CD4-positive, alpha-beta T cell treated with Interleukin-4 for 4 hours (primary cell): Measurements from ENCODE around the gene CEP192.
"Not testable (repeated sequence)": the region's sequence is repeated elsewhere in the genome, so short reads cannot be mapped to it uniquely, and the experiment has no call there.

Experiments used
- DNase-seq: peaks from one replicate; pipeline ENCODE4 v3.0.0-alpha.2; 2020

Gene CEP192

DNA sequence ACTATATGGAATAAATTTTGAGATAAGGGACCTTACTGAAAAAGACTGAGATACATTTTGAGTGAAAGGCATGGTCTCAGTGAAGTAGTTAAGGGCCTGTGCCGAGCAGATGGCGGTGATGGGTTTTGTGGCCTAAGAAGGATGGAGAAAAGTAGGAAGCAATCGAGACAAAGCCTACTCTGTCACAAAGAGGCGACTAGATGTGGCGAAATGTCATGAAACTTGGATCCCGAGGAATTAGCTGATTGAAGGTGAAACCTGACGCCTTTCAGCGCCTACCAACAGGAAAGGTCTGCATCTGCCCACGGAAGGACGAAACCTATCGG is 558 bp upstream of the CEP192 start:
- DNase-seq: no peak

DNA sequence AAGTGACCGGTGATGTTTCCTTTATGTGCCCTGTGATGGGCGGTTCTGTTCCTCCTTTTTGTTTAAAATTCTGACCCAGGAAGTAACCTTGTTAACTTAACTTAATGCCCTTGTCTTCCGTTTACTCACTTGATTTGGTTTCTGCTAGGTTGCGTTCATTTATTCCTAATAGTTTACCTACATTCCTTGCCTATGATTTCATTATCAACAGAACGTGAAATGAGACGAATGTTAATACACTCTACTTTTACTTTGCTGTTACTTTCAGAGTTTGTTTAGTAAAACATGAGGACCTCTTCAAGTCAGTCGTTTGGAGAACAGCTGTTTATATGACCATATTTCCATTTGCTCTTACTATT is 638 bp downstream of the CEP192 start:
- DNase-seq: no peak

DNA sequence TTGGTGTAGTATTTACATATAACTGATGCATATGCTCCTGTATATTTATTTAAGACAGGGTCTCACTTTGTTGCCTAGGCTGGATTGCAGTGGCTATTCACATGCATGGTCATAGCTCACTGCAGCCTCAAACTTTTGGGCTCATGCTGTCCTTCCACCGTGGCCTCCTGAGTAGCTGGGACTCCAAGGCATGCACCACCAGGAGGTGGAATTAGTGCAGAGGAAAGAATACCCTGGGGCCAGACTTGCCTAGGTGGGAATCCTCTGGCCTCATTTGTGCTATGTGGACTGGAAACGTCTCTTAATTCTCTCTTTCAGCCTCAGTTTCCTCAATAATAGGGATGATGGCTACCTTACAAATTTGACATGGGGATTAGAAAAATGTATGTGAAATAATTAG is 2.3 kb downstream of the CEP192 start:
- no peak for DNase-seq

DNA sequence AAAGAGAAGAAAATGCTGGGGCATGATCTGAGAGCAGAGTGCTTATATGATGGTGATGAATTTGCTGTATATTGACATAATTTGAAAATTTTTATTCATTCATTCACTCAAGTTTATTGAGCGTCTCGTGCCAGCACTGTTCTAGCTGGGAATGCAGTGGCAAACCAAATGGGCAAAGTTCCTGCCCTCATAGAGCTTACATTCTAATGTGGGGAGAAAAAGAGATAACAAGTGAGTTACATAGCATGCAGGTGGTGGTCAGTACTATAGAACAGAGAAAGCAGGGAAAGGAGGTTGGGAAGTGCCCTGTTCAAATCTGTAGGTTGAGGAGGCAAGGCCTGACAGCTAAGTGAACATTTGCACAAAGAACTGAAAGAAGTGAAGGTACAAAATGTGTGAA is 4.3 kb downstream of the CEP192 start:
- DNase-seq: no peak

DNA sequence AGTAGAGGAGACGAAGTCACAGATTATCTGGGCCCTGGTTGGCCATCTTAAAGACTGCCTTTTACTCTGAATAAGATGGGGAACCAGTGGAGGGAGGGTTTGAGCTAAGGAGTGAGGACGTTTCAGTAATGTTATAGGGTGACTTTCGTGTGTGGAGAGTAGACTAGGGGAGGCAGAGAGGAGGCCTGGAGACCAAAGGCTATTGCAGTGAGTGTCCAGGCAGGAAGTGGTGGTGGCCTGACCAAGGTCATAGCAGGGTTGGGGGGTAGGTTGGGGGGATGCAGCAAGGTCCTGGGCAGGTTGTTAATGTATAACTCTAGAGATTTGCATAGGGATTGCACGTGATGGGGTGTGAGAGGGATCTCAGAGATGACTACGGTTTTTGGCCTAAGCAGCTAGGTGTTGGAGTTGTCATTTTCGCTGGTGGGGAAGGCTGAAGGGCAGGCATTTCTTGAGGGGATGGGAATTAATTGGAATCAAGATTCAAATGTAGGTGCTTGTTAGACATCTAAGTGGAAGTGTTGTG is 4.9 kb downstream of the CEP192 start:
- no peak for DNase-seq

DNA sequence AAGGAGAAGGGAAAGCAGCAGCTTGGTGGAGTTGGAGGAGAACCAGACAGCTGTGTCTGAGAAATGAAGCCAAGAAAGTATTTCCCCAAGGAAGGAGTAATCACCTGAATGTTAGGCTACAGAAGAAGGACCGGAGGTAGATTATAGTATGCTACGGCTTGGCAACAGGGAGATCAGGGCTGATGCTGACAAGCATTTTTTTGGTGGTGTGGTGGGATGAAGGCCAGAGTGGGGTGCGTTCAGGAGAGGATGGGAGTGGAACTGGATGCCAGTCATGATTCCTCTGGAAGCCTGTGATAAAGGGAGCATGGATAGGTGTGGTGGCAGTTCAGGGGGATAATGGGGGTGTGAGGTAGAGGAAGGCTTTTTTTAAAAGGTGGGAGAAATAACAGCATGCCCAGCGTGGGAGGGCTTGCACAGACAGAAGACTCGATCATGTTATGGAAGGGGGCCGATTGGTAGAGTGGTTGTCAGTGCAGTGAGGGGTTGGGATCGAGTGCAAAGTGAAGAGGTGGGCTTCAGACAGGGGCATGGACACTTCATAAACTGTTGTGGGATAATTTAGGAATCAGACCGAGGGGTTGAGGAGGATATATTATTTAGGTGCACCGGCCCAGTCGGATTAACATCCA is 5.6 kb downstream of the CEP192 start:
- no peak for DNase-seq

DNA sequence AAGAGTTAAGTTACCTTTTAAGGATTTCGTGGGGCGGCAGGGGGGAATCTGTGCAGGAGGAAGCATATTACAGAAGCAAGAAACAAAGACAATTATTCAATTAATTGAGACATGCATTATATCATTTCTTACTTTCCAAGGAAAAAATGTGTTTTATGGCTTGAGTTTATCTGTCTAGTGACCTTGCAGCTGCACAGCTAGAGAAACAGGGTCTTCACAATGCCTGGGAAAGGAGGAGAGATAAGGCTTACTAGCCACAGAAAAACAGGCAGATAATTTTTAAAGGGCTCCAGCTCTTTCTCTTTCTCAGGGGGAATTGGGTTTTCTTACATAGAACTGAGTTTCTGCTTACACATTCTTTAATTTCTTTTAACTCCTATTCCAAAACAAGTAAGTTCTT is 6.2 kb downstream of the CEP192 start:
- DNase-seq: not testable (repeated sequence)

DNA sequence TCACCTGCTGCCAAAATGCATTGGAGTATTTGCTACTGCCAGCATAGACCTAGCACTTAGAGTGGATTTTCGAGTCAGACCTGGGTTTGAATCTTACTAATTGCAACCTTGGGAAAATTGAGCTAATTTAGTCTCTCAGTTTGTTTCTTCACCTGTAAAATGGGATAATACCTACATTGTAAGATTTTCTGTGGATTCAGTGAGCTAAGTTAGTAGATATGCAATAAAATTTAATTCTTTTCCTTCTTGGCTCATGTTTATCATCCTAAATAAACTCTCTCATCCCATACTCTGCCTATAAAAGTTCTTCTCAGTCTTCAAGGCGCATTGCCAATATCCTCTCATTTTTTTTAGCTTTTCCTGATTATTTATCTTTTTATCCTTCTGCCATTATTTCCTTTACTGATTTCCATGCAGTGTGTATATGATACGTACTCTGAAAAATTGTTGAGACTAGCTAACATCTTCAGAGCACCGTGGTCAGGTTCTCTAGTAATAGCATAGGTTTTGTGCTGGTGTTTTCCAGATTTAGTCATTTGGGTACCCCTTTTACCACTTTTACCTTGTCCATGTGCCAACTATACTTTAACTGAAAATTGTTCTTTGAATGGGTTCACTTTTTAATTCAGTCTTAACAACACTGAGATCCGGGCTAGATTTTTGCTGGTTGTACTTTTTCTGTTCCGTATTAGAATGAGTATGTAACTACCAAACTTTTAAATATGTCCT is 7.3 kb downstream of the CEP192 start:
- no peak for DNase-seq

DNA sequence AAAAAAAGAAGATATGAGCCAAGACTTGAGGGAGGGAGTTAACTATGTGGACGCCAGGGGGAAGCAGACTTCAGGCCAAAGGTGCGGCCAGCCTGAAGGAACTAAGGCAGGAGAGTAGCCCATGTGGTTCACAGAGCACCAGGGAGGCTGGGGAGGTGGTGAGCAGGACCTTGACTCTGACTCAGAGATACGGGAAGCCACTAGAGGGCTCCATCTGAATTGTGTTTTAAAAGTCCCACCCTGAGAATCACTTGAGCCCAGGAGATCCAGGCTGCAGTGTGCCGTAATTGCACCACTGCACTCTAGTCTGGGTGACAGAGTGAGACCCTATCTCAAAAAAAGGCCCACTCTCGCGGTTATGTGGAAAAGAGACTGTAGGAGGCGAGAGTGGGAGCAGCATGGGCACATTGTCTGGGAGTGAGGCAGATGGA is 12.3 kb downstream of the CEP192 start:
- DNase-seq: no peak

DNA sequence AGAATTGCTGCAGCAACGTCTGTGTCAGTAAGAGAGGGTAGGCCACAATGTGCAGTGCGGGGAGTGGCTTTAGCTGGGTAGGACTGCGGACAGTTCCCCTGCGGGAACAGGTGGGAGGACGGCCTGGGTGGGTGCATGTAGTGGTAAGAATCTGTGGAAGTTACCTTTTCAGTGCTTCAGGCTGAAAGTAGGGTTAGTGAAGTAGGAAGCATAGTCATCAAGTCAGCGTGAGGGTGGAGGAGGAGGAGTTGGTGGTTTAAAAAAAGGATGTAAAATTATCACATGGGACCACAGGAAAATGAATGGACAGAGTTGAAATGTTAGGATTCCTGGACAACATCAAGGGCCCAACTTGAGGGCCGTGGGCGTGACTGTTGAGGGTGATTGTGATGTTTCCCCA is 13.2 kb downstream of the CEP192 start:
- DNase-seq: no peak

DNA sequence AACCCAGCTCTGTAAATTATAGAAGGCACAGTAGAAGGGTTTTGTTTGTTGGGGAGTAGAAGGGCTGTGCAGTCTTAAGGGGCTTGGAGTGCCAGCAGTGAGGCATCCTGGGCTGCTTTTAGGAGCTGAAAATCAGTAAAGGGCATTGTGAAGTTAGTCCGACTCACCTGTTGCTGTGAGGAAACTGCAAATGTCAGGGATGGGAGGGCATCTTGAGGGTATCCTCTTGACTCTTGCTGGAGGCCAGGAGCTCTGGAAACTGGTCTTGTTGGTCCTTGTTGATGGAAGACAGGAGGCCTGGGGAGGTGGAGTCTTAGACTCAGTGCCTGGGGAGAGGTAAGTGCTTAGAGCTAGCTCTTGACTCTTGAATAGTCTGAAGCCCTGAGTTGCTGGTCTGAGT is 14.1 kb downstream of the CEP192 start:
- DNase-seq: no peak

DNA sequence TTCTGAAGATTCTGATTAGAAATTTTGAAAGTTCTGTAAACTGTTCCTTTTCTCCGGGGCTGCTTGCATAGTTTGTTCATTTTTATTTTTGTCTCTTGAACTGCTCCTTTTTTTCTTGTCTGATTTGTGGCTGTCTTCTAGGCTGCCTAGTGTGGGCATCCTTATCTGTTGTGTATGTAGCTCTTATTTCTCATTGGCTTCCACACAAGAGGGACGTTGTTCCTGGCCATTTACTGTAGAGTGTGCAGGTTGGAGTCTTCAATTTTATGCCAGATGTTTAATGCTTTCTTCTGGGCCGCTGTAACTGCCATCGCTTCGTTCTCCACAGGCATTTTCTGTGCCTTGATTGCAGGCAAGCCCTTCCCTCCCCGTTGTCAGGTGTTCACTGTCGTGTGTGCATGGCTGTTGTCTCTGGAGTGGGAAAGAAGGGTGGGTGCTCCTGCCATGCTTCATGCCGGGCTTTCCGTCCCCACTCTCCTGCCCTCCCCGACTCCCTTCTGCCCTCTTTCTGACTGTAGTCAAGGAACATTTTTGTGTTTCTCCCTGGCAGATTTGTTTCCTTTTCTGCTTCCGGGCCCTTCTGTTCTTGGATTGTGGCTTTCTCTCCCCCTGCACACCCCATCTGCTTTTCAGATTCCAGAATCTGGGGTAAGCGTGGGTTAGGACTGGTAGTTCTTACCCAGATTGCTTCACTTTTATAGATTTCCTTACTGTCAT is 15.5 kb downstream of the CEP192 start:
- DNase-seq: no peak

DNA sequence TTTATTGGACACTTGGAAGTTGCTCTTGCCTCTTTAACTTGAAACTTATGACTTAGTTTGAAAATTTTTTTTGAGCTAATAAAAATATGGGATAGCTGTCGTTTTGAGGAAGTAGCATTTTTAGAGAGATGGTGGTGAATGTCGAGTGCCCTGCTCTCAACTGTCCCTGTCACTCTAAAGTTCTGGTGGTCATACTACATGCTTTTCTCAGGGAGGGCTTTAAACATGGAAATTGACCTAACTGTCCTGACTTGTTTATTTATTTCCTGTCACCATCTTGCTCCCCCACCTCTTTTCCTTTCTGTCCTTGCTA is 16.0 kb downstream of the CEP192 start:
- no peak for DNase-seq

DNA sequence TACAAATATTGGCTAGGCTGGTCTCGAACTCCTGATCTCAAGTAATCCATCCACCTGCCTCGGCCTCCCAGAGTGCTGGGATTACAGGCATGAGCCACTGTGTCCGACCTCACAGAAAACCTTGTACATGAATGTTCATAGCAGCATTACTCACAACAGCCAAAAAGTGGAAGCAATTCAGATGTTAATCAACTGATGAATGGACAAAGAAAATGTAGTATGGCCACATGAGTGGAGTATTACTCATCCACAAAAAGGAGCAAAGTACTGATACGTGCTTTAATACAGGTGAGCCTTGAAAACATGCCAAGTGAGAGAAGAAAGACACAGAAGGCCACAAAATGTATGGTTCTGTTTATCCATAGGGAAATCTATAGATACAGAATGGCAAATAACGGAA is 20.6 kb downstream of the CEP192 start:
- no peak for DNase-seq

DNA sequence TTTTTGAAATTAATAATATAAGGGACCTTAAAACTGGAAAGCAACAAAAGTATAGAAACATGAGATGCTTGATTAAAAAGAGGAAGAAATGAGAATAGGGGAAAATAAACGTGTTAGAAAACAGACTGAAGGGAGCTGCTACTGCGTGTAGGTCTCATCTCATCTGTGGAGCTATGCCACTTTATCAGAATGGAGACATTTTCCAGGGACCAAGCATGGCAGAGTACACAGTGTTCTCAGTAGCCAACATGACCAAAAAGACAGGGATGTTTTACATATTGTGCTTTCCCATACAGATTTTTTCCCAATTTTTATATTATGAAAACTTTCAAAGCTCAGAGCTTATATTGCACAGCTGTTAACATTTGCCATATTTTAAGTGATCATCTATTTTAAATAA is 23.1 kb downstream of the CEP192 start:
- DNase-seq: no peak

DNA sequence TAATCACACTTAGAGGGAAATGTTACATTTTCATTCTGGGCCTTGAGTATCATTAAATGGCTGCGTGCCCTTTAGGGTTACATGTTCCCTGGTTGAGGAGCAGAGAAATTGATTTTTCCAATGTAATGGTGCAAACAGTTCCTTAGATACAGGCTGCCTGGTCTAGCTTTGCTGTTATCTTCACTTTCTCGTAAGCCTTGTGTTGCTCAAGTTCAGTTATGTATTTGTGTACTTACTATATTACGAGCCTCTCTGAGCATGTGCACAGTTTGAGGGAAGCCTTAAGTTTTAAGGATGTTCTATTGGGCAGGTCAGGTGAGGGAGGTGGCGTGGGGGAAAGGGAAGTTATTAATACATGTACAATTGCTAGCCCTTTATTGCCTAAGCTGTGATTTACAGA is 23.7 kb downstream of the CEP192 start:
- DNase-seq: no peak

DNA sequence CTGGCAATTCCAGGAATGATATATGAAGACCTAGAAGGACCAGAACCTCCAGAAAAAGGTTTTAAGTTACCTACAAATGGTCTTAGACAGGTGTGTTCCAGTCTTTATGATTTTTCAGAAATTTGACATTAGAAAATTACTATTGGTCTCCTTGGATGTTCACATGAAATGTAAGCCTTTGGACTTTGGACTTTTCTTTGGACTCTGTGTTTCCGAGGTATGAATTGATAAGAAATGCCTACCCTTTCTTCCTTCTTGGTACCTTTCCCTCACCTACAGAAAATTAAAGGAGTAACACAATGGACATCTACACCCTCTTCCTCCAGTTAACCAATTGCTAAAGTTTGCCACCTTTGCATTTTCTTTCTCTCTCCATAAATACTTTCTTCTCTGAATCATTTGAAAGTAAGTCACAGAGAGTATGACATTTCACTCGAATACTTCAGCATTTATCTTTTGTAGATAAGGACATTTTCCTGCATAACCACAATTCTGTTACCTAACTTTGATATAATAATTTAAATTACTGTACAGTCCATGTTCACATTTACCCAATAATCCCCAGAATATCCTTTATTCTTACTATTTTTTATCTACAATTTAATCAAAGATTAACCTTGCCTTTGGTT is 26.2 kb downstream of the CEP192 start:
- no peak for DNase-seq

DNA sequence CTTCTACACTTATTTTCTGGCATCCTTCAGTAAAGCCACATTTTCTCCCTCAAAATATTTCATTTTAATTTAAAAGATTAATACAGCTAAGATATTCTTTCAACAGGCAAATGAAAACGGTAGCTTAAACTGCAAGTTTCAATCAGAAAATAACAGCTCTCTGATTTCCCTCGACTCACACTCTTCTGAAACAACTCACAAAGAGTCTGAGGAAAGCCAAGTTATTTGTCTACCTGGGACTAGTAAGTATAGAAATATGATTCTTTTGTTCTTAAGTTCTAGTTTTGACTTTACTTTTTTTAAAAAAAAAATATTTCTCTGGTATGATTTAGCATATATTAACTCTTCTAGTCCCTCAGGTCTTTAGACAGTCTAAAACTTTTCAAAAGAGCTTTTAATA is 27.2 kb downstream of the CEP192 start:
- DNase-seq: no peak

DNA sequence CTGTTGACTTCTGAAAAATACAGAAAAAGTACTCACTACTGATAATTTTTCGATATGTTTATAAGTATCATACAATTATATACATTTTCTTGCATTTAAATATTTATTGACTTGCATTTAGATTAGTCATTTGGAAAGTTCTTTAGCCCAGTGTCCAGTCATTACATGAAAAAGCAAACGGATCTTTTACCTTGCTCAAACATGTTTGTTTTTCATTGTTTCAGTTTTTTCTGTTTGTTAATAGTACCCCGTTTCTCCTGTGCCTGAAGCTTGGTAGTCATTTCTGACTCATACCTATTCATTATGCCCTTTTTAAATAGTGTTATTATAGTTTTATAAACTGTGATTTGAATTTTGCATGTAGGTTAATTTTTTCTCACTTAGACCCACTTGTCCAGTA is 28.1 kb downstream of the CEP192 start:
- DNase-seq: no peak

DNA sequence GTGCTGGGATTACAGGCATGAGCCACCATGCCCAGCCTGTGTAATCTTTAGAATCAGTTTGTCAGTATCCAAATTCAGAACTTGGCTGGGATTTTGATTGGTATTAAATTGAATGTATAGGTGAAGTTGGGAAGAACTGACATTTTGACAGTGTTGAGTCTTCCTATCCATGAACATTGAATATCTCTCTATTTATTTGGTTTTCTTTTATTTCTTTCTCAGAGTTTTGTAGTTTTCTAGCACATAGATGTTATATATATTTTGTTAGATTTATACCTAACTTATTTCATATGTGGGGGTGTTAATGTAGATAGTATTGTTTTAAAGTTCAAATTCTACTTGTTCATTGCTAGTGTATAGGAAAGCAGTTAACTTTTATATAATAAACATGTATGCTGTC is 31.5 kb downstream of the CEP192 start:
- no peak for DNase-seq

DNA sequence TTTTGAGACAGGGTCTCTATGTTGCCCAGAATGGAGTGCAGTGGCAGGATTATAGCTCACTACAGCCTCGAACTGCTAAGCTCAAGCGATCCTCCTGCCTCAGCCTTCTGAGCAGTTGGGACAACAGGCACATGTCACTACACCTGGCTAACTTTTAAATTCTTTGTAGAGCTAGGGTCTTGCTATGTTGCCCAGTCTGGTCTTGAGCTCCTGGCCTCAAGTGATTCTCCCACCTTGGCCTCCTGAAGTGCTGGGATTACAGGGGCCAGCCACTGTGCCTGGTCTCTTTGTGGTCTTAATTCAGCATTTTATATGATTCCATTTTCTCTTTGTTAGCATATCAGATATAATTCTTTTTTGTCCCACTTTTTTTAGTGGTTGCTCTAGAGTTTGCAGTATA is 34.1 kb downstream of the CEP192 start:
- DNase-seq: no peak

DNA sequence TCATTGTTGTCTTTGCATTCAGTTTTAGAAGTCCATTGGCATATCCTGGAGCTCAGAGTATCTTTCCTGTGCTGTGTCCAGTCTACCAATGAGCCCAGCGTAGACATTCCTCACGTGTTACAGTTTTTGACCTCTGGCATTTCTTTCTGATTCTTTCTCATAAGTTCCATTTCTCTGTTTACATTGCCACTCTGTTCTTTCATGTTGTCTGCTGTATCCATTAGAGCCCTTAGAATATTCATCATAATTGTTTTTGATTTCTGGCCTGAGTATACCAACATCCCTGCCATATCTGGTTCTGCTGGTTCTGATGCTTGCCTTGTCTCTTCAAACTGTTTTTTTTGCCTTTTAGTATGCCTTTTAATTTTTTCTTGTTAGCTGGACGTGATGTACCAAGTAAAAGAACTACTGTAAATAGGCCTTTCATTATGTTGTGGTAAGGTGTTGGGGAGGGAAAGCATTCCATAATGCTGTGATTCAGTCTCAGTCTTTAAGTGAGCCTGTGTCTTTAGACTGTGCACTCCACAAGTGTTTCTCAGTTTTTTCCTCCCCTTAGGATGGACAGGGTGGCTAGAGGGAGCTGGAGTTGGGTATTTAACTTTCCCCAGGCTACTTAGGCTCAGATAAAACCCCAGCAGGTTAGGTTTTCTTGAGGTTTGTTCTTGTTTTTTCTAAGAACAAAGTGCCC is 35.6 kb downstream of the CEP192 start:
- DNase-seq: no peak

DNA sequence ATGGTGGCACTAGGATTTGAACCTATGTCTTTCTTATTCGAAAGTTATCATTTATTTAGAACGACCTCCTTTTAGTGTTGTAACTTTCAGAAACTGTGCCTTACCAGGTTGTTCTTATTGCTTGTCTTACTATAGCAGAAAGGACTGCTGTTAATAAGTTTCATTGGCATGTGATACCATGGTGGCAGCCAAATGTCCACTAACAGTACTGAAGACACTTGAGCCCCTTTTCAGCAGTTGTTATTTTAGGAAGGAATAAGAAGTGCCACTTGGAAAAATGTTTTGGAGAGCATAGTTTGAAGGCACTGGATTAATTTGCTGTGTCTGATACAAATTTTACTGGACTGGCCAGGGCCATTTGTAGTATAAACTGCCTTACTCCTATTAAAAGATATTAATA is 37.7 kb downstream of the CEP192 start:
- no peak for DNase-seq

DNA sequence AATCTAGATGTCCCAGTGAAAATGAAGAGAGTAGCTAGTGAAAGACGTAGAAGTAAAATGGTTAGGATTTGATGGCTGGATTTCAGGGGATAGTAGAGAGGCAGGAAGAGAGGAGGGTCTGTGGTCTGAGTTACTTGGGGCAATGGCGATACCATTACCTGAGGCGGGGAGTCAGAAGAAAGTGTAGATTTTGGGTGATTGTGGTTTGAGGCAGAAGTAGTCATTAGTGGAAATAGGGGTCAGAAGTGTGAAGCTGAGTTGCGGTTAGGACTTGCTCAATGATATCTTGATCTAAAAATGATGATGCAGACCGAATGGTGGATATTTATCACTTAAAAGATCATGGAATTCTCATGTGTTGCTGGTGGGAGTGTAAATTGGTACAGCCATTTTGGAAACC is 41.0 kb downstream of the CEP192 start:
- no peak for DNase-seq
